Activated CD4-positive, alpha-beta memory T cell treated with anti-CD3 and anti-CD28 coated beads, Interleukin-2, amount 10 ng/mL, durations not matched to agents 7 days and 5 days (primary cell): ENCODE results near the gene AHNAK2. TPM values are rescaled to one million over a fixed set of nuclear protein-coding genes. Genes with fewer than 3 reads are reported as not detected.

Experiments
- CTCF ChIA-PET: fragments of 350-600 bp; sonication (Branson Sonifier 250); formaldehyde crosslinking; loops from one replicate; lab custom pipeline; 2021; ENCODE audit warnings: antibody characterized with exemption, inconsistent platforms; lab: Charles Lee
- POLR2A ChIA-PET: fragments of 350-600 bp; sonication (Branson Sonifier 250); formaldehyde crosslinking; loops from one replicate; lab custom pipeline; 2021; ENCODE audit warnings: antibody characterized with exemption; lab: Charles Lee
- DNase-seq: peaks from one replicate; pipeline ENCODE4 v3.0.0-alpha.2; 2020
- H3K27ac Mint-ChIP-seq: one replicate; pipeline ENCODE4 v1.8.0; 2021; ENCODE audit warnings: mild to moderate bottlenecking, mixed read lengths
- H3K27me3 Mint-ChIP-seq: one replicate; pipeline ENCODE4 v1.8.0; 2021; ENCODE audit warnings: mixed read lengths
- H3K36me3 Mint-ChIP-seq: one replicate; pipeline ENCODE4 v1.8.0; 2021; ENCODE audit warnings: low read depth, mixed read lengths
- H3K4me1 Mint-ChIP-seq: one replicate; pipeline ENCODE4 v1.8.0; 2021; ENCODE audit warnings: mixed read lengths
- H3K4me3 Mint-ChIP-seq: one replicate; pipeline ENCODE4 v1.8.0; 2021; ENCODE audit warnings: mild to moderate bottlenecking, mixed read lengths
- H3K9me3 Mint-ChIP-seq: one replicate; pipeline ENCODE4 v1.8.0; 2021; ENCODE audit warnings: mixed read lengths
- total RNA-seq, 2 experiments: library from RNA; stranded (reverse); gene quantifications; one replicate each; pipeline ENCODE4 v1.2.3, GENCODE V29; 2021

The AHNAK2 gene
- total RNA-seq, 2 experiments from 2014 or later = not detected

DNA sequence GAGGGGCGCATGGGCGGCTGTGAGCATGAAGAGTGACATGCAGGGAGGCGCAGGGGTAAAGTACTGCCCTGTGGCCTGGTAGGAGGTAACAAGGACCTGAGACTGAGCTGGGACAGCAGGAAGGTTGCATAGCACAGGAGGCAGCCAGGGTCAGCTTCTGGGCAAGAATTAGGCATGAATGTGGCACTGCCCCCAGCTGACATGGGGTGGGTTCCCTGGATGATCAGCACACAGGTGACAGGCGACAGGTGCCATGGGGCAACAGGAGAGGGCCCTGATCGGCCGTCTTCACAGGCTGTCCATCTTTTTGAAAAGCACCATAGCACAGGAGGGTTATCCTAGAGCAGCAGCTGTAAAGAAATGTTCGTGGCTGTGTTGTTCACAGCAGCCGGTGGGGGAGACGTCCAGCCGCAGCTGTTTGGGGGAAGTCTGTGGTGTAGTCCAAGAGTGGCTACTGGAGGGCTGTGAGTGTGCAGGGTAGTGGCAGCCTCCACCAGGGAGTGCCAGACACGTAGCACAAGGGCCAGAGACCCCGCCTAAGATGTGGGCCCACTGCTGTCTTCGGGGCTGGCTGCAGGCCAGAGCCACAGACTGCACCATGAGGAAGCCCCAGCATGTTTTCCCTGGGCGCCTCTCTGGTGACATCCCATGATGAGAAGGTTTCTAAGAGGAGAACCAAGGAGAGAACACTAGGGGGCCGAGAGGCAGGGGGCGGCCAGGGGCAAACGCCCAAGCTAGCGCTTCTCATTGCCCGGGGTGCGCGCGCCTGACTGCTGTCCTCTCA lies 15.8 kb upstream of the AHNAK2 start:
- H3K4me3 Mint-ChIP-seq = no peak overlapping the region
- DNase-seq = no peak
- peaks cover 3% of the 10 kb centered on the region for H3K9me3 Mint-ChIP-seq
- ChIA-PET CTCF (interaction anchor here (1.0 to 1.7 kb wide), 3 partner anchors 9 to 52 kb away, joined by 3 to 6 read pairs (median 3); partner anchors contain the start of gene CLBA1), POLR2A (interaction anchor here (0.7 to 1.9 kb wide), 3 partner anchors 10 to 130 kb away, joined by 3 to 17 read pairs (median 5); partner anchors contain the start of gene CDCA4)
- H3K27me3 Mint-ChIP-seq = no peaks in the 10 kb centered on the region
- no peak overlapping the region for H3K27ac Mint-ChIP-seq
- peaks cover 4% of the 10 kb centered on the region for H3K36me3 Mint-ChIP-seq
- no peaks in the 10 kb centered on the region for H3K4me1 Mint-ChIP-seq

GRCh38 chr14:104993306-104993705 lies 15.1 kb upstream of the AHNAK2 start:
- Mint-ChIP-seq H3K36me3 (peaks cover 4% of the 10 kb centered on the region), H3K9me3 (peaks cover 3% of the 10 kb centered on the region), H3K4me3 (no peak overlapping the region), H3K27me3 (no peaks in the 10 kb centered on the region), H3K27ac (no peak overlapping the region), H3K4me1 (no peaks in the 10 kb centered on the region)
- no peak for DNase-seq
- POLR2A ChIA-PET = interaction anchor here (0.7 to 1.9 kb wide), 2 partner anchors 26 to 129 kb away, joined by 3 to 17 read pairs; partner anchors contain the start of gene CDCA4
- CTCF ChIA-PET = interaction anchor here (1.7 kb wide), 1 partner anchor 53 kb away, joined by 6 read pairs; no protein-coding TSS in a partner anchor

DNA sequence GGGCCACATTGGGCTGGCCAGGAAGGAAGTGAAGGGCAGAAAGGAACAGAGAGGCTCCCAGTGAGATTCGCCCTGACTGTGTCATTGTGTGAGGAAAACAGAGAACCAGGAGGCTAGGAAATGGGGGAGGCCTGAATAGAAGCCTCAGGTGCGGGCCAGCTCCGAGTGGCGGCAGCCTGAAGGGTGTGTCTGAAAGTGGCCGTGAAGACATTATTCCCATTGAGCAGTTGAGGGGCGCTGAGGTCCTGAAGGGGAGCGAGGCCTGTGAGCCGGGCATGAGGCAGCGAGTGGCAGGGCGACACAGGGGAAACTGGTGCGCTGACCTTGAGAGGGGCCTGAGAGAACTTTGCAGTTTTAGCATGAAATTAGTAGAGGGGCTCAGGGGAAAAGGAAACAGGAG lies 14.3 kb upstream of the AHNAK2 start:
- Mint-ChIP-seq H3K9me3 (peaks cover 3% of the 10 kb centered on the region), H3K36me3 (peaks cover 4% of the 10 kb centered on the region), H3K4me1 (no peaks in the 10 kb centered on the region), H3K4me3 (no peak overlapping the region), H3K27me3 (peaks cover 4% of the 10 kb centered on the region), H3K27ac (no peak overlapping the region)
- ChIA-PET POLR2A (no interaction called here), CTCF (no interaction called here)
- no peak for DNase-seq

DNA sequence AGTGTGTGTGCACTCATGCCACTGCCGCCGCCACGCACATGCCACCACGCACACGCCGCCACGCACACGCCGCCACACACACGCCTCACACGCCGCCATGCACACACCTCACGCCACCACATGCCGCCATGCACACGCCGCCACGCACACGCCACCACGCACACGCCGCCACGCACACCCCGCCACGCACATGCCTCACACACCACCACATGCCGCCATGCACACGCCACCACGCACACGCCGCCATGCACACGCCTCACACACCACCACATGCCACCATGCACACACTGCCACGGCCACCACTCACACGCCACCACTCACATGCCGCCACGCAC lies 13.7 kb upstream of the AHNAK2 start:
- Mint-ChIP-seq H3K36me3 (peaks cover 4% of the 10 kb centered on the region), H3K27me3 (peaks cover 7% of the 10 kb centered on the region), H3K4me3 (no peak overlapping the region), H3K4me1 (peaks cover 3% of the 10 kb centered on the region), H3K27ac (no peak overlapping the region), H3K9me3 (peaks cover 3% of the 10 kb centered on the region)
- POLR2A ChIA-PET = no interaction called here
- CTCF ChIA-PET = no interaction called here
- DNase-seq = no peak

GRCh38 chr14:104989951-104990303 lies 11.8 kb upstream of the AHNAK2 start:
- CTCF ChIA-PET = no interaction called here
- POLR2A ChIA-PET = interaction anchor here (1.7 to 2.1 kb wide), 2 partner anchors 10 to 29 kb away, joined by 6 read pairs; no protein-coding TSS in a partner anchor
- no peak for DNase-seq
- Mint-ChIP-seq H3K27ac (no peak overlapping the region), H3K4me1 (peaks cover 3% of the 10 kb centered on the region), H3K27me3 (peaks cover 7% of the 10 kb centered on the region), H3K36me3 (peaks cover 4% of the 10 kb centered on the region), H3K9me3 (peaks cover 3% of the 10 kb centered on the region), H3K4me3 (no peak overlapping the region)

GRCh38 chr14:104989236-104989950 lies 11.2 kb upstream of the AHNAK2 start:
- Mint-ChIP-seq H3K4me3 (no peak overlapping the region), H3K4me1 (peaks cover 6% of the 10 kb centered on the region), H3K36me3 (peaks cover 4% of the 10 kb centered on the region), H3K9me3 (peaks cover 3% of the 10 kb centered on the region), H3K27ac (no peak overlapping the region), H3K27me3 (peaks cover 7% of the 10 kb centered on the region)
- ChIA-PET POLR2A (interaction anchor here (1.7 to 2.1 kb wide), 2 partner anchors 10 to 29 kb away, joined by 6 read pairs; no protein-coding TSS in a partner anchor), CTCF (interaction anchor here (1.0 kb wide), 1 partner anchor 15 kb away, joined by 3 read pairs; no protein-coding TSS in a partner anchor)
- DNase-seq = no peak

DNA sequence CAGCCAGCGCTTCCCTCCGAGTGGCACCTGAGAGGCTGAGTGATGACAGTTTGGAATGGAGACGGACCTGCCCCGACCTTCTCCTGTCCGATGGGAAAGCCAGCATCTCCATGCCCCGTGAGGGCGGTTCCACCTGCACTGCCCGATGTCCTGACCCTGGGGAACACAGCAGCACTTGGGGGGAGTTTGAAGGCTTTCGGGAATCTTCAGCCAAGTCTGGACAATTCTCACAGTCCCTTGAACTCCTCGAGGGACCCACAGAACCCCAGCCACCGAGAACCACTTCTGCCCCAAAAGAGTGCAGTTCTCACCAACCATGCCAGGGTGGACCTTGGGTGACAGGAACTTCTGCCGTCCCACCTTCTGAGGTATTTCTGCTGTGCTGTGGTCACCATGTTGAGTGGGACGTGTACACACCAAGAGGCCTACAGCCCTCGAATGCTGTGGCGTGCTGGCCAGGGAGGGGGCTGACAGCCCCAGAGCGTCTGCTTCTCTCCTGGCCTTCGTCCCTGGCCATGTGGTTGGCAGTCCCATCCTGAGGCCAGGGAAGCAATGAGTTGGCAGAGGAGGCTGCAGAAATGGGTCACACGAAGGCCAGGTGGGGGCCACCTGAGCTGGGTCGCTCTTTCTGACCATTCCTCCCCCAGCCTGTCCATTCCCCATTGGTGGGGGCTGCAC lies 8.5 kb upstream of the AHNAK2 start:
- CTCF ChIA-PET = interaction anchor here (0.6 to 1.1 kb wide), 2 partner anchors 60 to 1845 kb away, joined by 3 to 7 read pairs; no protein-coding TSS in a partner anchor
- DNase-seq = no peak
- Mint-ChIP-seq H3K4me1 (peaks cover 8% of the 10 kb centered on the region), H3K9me3 (no peaks in the 10 kb centered on the region), H3K36me3 (no peaks in the 10 kb centered on the region), H3K27ac (no peak overlapping the region), H3K4me3 (peak overlapping the region; percentile 54), H3K27me3 (peaks cover 7% of the 10 kb centered on the region)
- POLR2A ChIA-PET = no interaction called here

DNA sequence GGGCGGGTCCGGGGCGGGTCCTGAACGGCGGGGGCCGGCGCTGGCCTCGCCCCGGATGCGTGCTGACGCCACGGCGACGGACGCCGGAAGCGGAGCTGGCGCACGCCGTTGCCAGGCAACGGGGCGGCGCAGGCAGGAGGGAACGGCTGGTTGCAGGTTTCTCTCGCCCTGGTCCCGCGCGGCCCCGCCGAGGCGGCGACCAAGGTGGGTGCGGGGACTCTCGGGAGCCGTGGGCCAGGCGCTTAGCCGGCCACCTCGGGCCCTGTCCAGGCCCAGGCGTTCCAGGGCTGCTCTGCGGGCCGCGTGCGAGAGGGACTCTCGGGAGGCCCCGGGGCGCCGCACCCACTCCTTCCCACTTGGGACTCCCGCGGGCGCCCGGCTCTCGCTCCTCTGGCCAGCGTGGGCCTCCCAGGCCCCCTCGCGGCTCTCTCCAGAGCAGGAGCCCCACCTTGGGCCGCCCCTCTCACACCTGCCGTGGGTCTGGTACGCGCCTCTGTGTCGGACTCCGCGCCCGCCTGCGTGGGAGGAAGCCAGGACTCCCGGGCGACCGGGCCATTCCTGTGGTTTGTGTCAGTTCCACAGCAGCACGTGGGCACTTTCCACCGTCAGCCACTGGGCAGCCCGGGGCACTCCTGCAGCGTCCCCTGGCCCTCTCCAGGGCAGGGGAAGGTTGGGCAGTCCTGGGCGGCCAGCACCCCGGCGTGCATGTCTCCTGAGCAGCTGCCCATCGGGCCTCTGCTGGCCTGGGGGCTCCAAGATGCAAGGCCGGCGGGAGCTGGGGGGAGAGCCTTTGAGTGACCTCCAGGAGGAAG lies 7.7 kb upstream of the AHNAK2 start, which contains the start of gene CLBA1:
TSS of gene CLBA1 (plus strand) at position 114 of the 812 bp plus-strand sequence. CDS start at position 758, 644 bp downstream.
- ChIA-PET POLR2A (interaction anchor here (6.0 kb wide), 1 partner anchor 34 kb away, joined by 44 read pairs; the partner anchor contains the start of gene CDCA4), CTCF (interaction anchor here (0.8 to 1.3 kb wide), 6 partner anchors 9 to 60 kb away, joined by 3 to 7 read pairs (median 4); partner anchors contain the start of gene CDCA4)
- DNase-seq = peak; percentile 91
- H3K9me3 Mint-ChIP-seq = no peaks in the 10 kb centered on the region
- peaks cover 7% of the 10 kb centered on the region for H3K27me3 Mint-ChIP-seq
- H3K36me3 Mint-ChIP-seq = no peaks in the 10 kb centered on the region
- peaks cover 8% of the 10 kb centered on the region for H3K4me1 Mint-ChIP-seq
- H3K4me3 Mint-ChIP-seq = peak within 1 kb of the TSS; percentile 63
- H3K27ac Mint-ChIP-seq = peak within 1 kb of the TSS; percentile 31

DNA sequence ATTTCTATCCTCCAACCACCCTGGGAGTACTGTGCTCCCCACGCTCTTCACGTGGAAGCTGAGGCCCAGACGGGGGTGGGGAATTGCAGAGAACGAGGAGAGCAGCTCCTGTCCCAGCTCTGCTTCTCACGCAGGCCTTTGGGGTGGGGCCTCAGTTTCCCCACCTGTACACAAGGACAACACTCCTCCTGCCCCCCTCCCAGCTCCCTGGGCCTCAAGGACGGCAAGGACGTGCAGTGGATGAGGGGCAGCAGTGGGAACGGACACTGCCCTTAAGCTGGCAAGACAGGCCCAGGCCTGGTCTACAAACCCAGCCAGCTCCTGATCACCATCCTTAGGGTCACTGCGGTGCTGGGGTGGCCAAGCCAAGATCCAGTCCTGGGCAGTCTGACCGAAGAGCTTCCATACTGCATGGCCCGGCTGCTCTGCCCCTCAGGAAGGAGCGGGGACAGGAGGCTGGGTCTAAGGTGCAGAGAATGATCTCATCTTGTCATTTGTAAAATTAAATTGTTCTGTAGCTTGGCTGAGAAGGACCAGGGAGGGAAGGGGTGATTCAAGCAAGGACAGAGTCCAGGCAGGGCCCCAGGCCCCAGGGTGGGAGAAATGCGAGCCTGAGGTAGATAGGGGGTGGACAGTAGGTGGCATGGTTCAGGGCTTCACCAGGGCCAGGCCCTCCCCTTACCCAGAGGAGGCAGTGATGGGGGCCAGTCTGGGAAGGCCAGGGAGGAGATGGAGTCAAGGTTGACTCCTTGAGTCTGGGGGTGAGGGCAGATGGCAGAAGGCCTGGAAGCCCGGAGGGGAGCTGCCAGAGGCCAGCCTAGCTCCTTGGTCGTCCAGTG lies 6.1 kb upstream of the AHNAK2 start:
- CTCF ChIA-PET = interaction anchor here (0.6 to 0.7 kb wide), 2 partner anchors 71 to 86 kb away, joined by 3 to 5 read pairs; no protein-coding TSS in a partner anchor
- POLR2A ChIA-PET = interaction anchor here (0.7 to 6.0 kb wide), 2 partner anchors 36 to 73 kb away, joined by 3 to 44 read pairs; partner anchors contain the start of gene CDCA4
- no peak for DNase-seq

DNA sequence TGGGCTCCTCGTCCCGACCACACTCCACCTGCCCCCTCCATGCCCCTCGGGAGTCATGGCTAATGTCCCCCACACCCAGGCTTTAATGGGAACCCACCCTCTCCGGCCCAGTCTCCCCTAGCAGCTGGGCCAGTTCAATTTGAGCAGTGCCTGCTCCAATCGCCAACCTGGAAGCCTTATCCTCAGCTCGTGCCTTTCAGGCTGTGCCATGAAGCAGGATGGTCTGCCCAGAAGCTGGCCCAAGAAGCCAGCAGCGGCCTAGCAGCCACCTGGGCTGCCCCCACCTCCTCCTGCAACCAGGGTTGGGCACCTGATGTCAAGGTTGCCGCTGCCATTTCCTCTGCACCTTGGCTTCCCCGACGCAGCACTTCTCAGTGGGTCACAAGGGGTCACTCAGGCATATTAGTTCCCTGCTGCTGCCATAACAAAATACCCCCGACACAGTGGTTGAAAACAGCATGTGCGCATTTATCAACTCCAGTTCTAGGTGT lies 5.1 kb upstream of the AHNAK2 start:
- ChIA-PET POLR2A (interaction anchor here (6.0 kb wide), 1 partner anchor 37 kb away, joined by 44 read pairs; the partner anchor contains the start of gene CDCA4), CTCF (interaction anchor here (0.6 to 0.7 kb wide), 2 partner anchors 72 to 87 kb away, joined by 3 to 5 read pairs; no protein-coding TSS in a partner anchor)
- Mint-ChIP-seq H3K4me1 (peaks cover 15% of the 10 kb centered on the region), H3K27me3 (peaks cover 24% of the 10 kb centered on the region), H3K27ac (no peak overlapping the region), H3K9me3 (no peaks in the 10 kb centered on the region), H3K36me3 (no peaks in the 10 kb centered on the region), H3K4me3 (no peak overlapping the region)
- DNase-seq = no peak

More for the DNA sequence above, 6.1 kb upstream of the AHNAK2 start:
- Mint-ChIP-seq H3K4me1 (peaks cover 12% of the 10 kb centered on the region), H3K4me3 (peak overlapping the region; percentile 63), H3K27ac (peak overlapping the region; percentile 68), H3K36me3 (no peaks in the 10 kb centered on the region), H3K27me3 (peaks cover 16% of the 10 kb centered on the region), H3K9me3 (no peaks in the 10 kb centered on the region)
